K562 (cell line): Measurements from ENCODE around the gene HSPB2. TPM values are rescaled to one million over a fixed set of nuclear protein-coding genes. Genes with fewer than 3 reads are reported as not detected.

Experiments used
- ATAC-seq: fragments of 200-7000 bp; cut with Tn5 transposase; 3 replicates; pipeline ENCODE4 v1.9.1; 2020; ENCODE audit warnings: moderate library complexity
- BruUV-seq: library from RNA; stranded (reverse); fragments of 400-500 nt; replicated peaks from 2 replicates; lab custom pipeline; 2021; lab: Mats Ljungman, UMichigan
- CTCF ChIA-PET: fragments of 300-600 bp; formaldehyde crosslinking; extraction: SDS; loops from one replicate; lab custom pipeline; 2021; ENCODE audit warnings: low intra/inter-chr PET ratio; lab: Yijun Ruan, JAX
- POLR2A ChIA-PET: fragments of 300-600, 350-650 bp; sonication (Branson Sonifier 250); formaldehyde crosslinking; extraction: SDS; loops from one replicate; lab custom pipeline; 2021; ENCODE audit warnings: antibody characterized with exemption, inconsistent platforms; lab: Yijun Ruan, JAX
- DNase-seq, 4 experiments: peaks; one replicate each; pipeline versions ENCODE4 v3.0.0 to v3.0.0-alpha.2; 2011 to 2018; ENCODE audit warnings: low spot score in 3 of 4, mixed read lengths in 3 of 4; ENCODE audit errors: extremely low read depth in 1 of 4
- FAIRE-seq: peaks from 2 replicates; lab custom pipeline; 2011; peaks lifted over from hg19 to GRCh38; lab: Jason Lieb, UNC
- H2AFZ ChIP-seq: 2 replicates; pipeline ENCODE4 v1.6.0; 2011; ENCODE audit warnings: low read depth, low read length, control low read depth, inconsistent platforms
- H3K27ac ChIP-seq: fragments of 200-600 bp; 3 replicates; pipeline ENCODE4 v1.8.0; 2011; ENCODE audit warnings: low read depth, mild to moderate bottlenecking, control low read depth, inconsistent platforms, low read length, moderate library complexity, mixed read lengths; ENCODE audit errors: extremely low read depth
- H3K27me3 ChIP-seq, 2 experiments: fragments of 300-600 bp in 1 of 2; 2 replicates in 1 of 2; 3 replicates in 1 of 2; pipeline versions ENCODE4 v1.6.0 to v1.8.0; 2011; ENCODE audit warnings: inconsistent platforms in 2 of 2, low read length in 2 of 2, mild to moderate bottlenecking in 1 of 2, mixed read lengths in 1 of 2, moderate library complexity in 1 of 2; ENCODE audit not compliant: control insufficient read depth in 2 of 2, insufficient read depth in 2 of 2
- H3K36me3 ChIP-seq: fragments of 300-600 bp; 3 replicates; pipeline ENCODE4 v1.8.0; 2011; ENCODE audit warnings: mild to moderate bottlenecking, low read length, inconsistent platforms; ENCODE audit not compliant: control insufficient read depth, insufficient read depth
- H3K4me1 ChIP-seq, 2 experiments: fragments of 200-600 bp in 1 of 2; replicated peaks in 1 of 2; 2 replicates in 1 of 2; 3 replicates in 1 of 2; pipeline versions ENCODE4 v1.5.1 to v1.8.0; 2011; ENCODE audit warnings: inconsistent platforms in 2 of 2, low read length in 2 of 2, mild to moderate bottlenecking in 1 of 2, mixed read lengths in 1 of 2, moderate library complexity in 1 of 2; ENCODE audit not compliant: control insufficient read depth in 2 of 2, insufficient read depth in 2 of 2
- H3K4me2 ChIP-seq: 2 replicates; pipeline ENCODE4 v1.6.1; 2011; ENCODE audit warnings: low read length, control low read depth, inconsistent platforms, mixed read lengths; ENCODE audit not compliant: insufficient read depth
- H3K4me3 ChIP-seq: fragments of 200-600 bp; sonication (generic), shearing (Covaris generic); 2 replicates; pipeline ENCODE4 v1.5.1; 2016; ENCODE audit warnings: control low read depth, inconsistent platforms
- H3K79me2 ChIP-seq: fragments of 200-600 bp; 3 replicates; pipeline ENCODE4 v1.8.0; 2011; ENCODE audit warnings: low read length, inconsistent platforms; ENCODE audit not compliant: control insufficient read depth, insufficient read depth
- H3K9ac ChIP-seq, 2 experiments: 2 replicates each; pipeline versions ENCODE4 v1.6.0 to v1.6.1; 2011; ENCODE audit warnings: low read depth in 2 of 2, low read length in 2 of 2, control low read depth in 1 of 2, inconsistent platforms in 1 of 2, mild to moderate bottlenecking in 1 of 2, mixed read lengths in 1 of 2; ENCODE audit not compliant: insufficient read depth in 1 of 2
- H3K9me1 ChIP-seq: one replicate; pipeline ENCODE4 v1.6.0; 2011; ENCODE audit warnings: inconsistent platforms, mild to moderate bottlenecking, low read length, moderate library complexity; ENCODE audit not compliant: control insufficient read depth, insufficient read depth
- H3K9me3 ChIP-seq: replicated peaks from 2 replicates; pipeline ENCODE4 v1.5.1; 2011; ENCODE audit warnings: low read depth, low read length, inconsistent platforms; ENCODE audit not compliant: control insufficient read depth, insufficient read depth
- H4K20me1 ChIP-seq: replicated peaks from 2 replicates; pipeline ENCODE4 v1.6.1; 2011; ENCODE audit warnings: low read length, inconsistent platforms, mixed read lengths; ENCODE audit not compliant: control insufficient read depth, insufficient read depth
- CAMTA2 ChIP-seq: fragments of 250-450 bp; sonication (Bioruptor Pico); conservative IDR thresholded peaks from 2 replicates; pipeline ENCODE4 v1.5.1; 2022
- CHD2 ChIP-seq: IDR thresholded peaks from 2 replicates; pipeline ENCODE4 v1.6.1; 2011; ENCODE audit warnings: low read depth, low read length
- E2F4 ChIP-seq: sonication (generic); formaldehyde crosslinking; IDR thresholded peaks from 2 replicates; pipeline ENCODE4 v1.8.0; 2022; ENCODE audit warnings: mild to moderate bottlenecking, low read depth, missing genetic modification reagents
- FOSL1 ChIP-seq: fragments of 200-800 bp; sonication (Bioruptor generic); conservative IDR thresholded peaks from 2 replicates; pipeline ENCODE4 v1.6.1; 2016; ENCODE audit warnings: missing genetic modification characterization, missing compliant biosample characterization
- MEF2A ChIP-seq: IDR thresholded peaks from 2 replicates; pipeline ENCODE4 v1.6.1; 2011; ENCODE audit warnings: low read depth, mild to moderate bottlenecking, low read length, moderate library complexity; ENCODE audit not compliant: control insufficient read depth
- NEUROD1 ChIP-seq: fragments of 150-350 bp; IDR thresholded peaks from 2 replicates; pipeline ENCODE4 v1.6.1; 2014; ENCODE audit warnings: borderline replicate concordance, low read length, low read depth; ENCODE audit not compliant: partially characterized antibody
- NR2C2 ChIP-seq, 2 experiments: fragments of 200-800 bp in 1 of 2; sonication (Bioruptor generic) in 1 of 2; sonication (generic) in 1 of 2; formaldehyde crosslinking in 1 of 2; IDR thresholded peaks; 2 replicates each; pipeline versions ENCODE4 v1.6.1 to v1.8.0; 2016 to 2022; ENCODE audit warnings: mild to moderate bottlenecking in 1 of 2, missing compliant biosample characterization in 1 of 2, missing genetic modification characterization in 1 of 2, missing genetic modification reagents in 1 of 2
- SMARCC2 ChIP-seq: fragments of 450-650 bp; IDR thresholded peaks from 2 replicates; pipeline ENCODE4 v1.6.1; 2017; ENCODE audit warnings: antibody characterized with exemption, moderate library complexity, mild to moderate bottlenecking, low read depth
- XRCC3 ChIP-seq: fragments of 450-650 bp; IDR thresholded peaks from 2 replicates; pipeline ENCODE4 v1.6.1; 2017; ENCODE audit warnings: mild to moderate bottlenecking, moderate library complexity
- ZNF24 ChIP-seq: fragments of 450-650 bp; IDR thresholded peaks from 2 replicates; pipeline ENCODE4 v1.6.1; 2016
- ZNF282 ChIP-seq: sonication (generic); formaldehyde crosslinking; IDR thresholded peaks from 2 replicates; pipeline ENCODE4 v1.8.1; 2023; ENCODE audit warnings: missing genetic modification reagents
- ZNF408 ChIP-seq: fragments of 250-450 bp; sonication (Bioruptor Pico); IDR thresholded peaks from 2 replicates; pipeline ENCODE4 v1.4.0; 2020; ENCODE audit warnings: low read depth, mild to moderate bottlenecking, moderate library complexity
- ZNF512 ChIP-seq: IDR thresholded peaks from 2 replicates; pipeline ENCODE4 v1.6.1; 2016; ENCODE audit warnings: missing genetic modification characterization, missing compliant biosample characterization
- ZNF696 ChIP-seq: fragments of 250-450 bp; sonication (Bioruptor Pico); conservative IDR thresholded peaks from 2 replicates; pipeline ENCODE4 v1.4.0; 2020; ENCODE audit warnings: mild to moderate bottlenecking, moderate library complexity
- ZZZ3 ChIP-seq: fragments of 450-650 bp; IDR thresholded peaks from 2 replicates; pipeline ENCODE4 v1.6.1; 2016; ENCODE audit warnings: antibody characterized with exemption, mild to moderate bottlenecking, moderate library complexity
- in situ Hi-C: fragments of 300-500 bp; cut with MboI; formaldehyde crosslinking; loops from 4 replicates; pipeline ENCODE4 v1.15.0; 2018; ENCODE audit warnings: inconsistent platforms, mixed read lengths
- intact Hi-C: fragments of 100-400 bp; cut with micrococcal nuclease; formaldehyde crosslinking; loops from 2 replicates; pipeline ENCODE4 v1.14.2; 2022
- polyA plus RNA-seq, 8 experiments: library from polyadenylated mRNA; depleted of rRNA in 4 of 8; stranded (reverse) in 5 of 8; unstranded in 3 of 8; fragments of >200 nt; fragmentation: Nextera tagmentation in 2 of 8; fragmentation: Illumina TruSeq in 1 of 8; extraction: Ambion mirVana in 2 of 8; extraction: Trizol in 1 of 8; gene quantifications; 2 replicates each; pipeline versions ENCODE4 v1.2.1 to v1.2.3, GENCODE V29; 2011 to 2014; ENCODE audit warnings: inconsistent platforms in 1 of 8, missing spikeins in 1 of 8
- total RNA-seq, 7 experiments: library from RNA; depleted of rRNA in 6 of 7; stranded (reverse); fragments of >200 nt in 6 of 7; fragmentation: Illumina TruSeq in 2 of 7; extraction: Trizol in 2 of 7; gene quantifications; 2 replicates each; pipeline versions ENCODE4 v1.2.1 to v1.2.3, GENCODE V29; 2011 to 2021; ENCODE audit warnings: low replicate concordance in 1 of 7
- TF ChIP-seq, protein P1 (sequence below): fragments of 450-650 bp; IDR thresholded peaks from 2 replicates; pipeline ENCODE4 v1.7.0; 2016; ENCODE audit warnings: borderline replicate concordance

Gene HSPB2
- total and polyA plus RNA-seq, 9 of the 15 experiments (the other 6 are each of a cell fraction or from before 2014, with no cell fraction given) = 0.06 to 0.35 (median 0.11) TPM; not detected in 5

DNA sequence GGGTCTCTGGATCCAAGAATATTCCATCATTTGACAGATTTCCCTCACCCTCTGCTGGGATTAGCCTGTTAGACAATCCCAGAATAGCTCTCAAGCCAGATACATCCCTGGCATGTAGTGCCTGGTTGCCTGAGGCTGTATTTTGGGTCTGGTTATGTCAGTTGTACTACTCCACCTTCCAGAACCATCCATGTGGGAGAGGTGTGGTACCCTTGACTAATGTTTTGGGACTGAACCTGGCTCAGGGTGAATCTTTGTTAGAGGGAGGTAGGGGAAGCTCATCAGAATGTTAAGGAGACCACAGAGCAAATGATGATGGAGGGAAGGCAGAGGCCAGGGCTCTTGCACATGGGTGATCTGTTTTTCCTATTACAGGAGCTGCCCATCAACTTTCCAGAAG, 11.4 kb downstream of the HSPB2 start:
- H3K27me3 ChIP-seq = no peaks in the 10 kb centered on the region
- DNase-seq (no peak), FAIRE-seq (no peak), ATAC-seq (no peak)
- no peaks in the 10 kb centered on the region for H3K9me3 ChIP-seq
- no peak overlapping the region for H3K27ac ChIP-seq
- peaks cover 31 to 37% of the 10 kb centered on the region in 2 experiments for H3K4me1 ChIP-seq
- H3K79me2 ChIP-seq = no peaks in the 10 kb centered on the region
- CTCF ChIA-PET = no interaction called here
- H4K20me1 ChIP-seq = no peaks in the 10 kb centered on the region
- TF ChIP-seq, protein P1, sequence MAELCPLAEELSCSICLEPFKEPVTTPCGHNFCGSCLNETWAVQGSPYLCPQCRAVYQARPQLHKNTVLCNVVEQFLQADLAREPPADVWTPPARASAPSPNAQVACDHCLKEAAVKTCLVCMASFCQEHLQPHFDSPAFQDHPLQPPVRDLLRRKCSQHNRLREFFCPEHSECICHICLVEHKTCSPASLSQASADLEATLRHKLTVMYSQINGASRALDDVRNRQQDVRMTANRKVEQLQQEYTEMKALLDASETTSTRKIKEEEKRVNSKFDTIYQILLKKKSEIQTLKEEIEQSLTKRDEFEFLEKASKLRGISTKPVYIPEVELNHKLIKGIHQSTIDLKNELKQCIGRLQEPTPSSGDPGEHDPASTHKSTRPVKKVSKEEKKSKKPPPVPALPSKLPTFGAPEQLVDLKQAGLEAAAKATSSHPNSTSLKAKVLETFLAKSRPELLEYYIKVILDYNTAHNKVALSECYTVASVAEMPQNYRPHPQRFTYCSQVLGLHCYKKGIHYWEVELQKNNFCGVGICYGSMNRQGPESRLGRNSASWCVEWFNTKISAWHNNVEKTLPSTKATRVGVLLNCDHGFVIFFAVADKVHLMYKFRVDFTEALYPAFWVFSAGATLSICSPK = no peak
- TF ChIP-seq ZZZ3 (no peak), CHD2 (no peak), ZNF282 (CRISPR knock-in tag) (no peak), E2F4 (no peak), ZNF512 (tag) (no peak), MEF2A (no peak), ZNF696 (CRISPR knock-in tag) (no peak), CAMTA2 (CRISPR knock-in tag) (no peak), ZNF408 (CRISPR knock-in tag) (no peak), FOSL1 (tag) (no peak), ZNF24 (no peak), NEUROD1 (no peak), XRCC3 (no peak), SMARCC2 (no peak), NR2C2 (CRISPR knock-in tag; IDR thresholded peaks at IDR 0.05) (no peak), NR2C2 (tag; IDR thresholded peaks at IDR 0.05) (no peak)
- intact Hi-C loops = no loop called here
- POLR2A ChIA-PET = interaction anchor here (1.7 to 2.1 kb wide), 2 partner anchors 13 to 14 kb away, joined by 4 to 8 read pairs; partner anchors contain the start of genes CRYAB and DIXDC1
- in situ Hi-C loops = no loop called here
- no peaks in the 10 kb centered on the region for H3K9me1 ChIP-seq
- no TSS peak for BruUV-seq
- H3K36me3 ChIP-seq = no peaks in the 10 kb centered on the region
- no peak overlapping the region for H3K4me3 ChIP-seq
- H3K9ac ChIP-seq = no peak overlapping the region
- no peak overlapping the region for H3K4me2 ChIP-seq
- H2AFZ ChIP-seq = peak overlapping the region; percentile 93
